Retinal pigment epithelial cell (primary cell): ENCODE results near the gene ZNF770.

ENCODE experiments used
- DNase-seq: peaks from one replicate; pipeline ENCODE4 v3.0.0-alpha.2; 2010; ENCODE audit warnings: low read depth
- H3K4me3 ChIP-seq: 2 replicates; pipeline ENCODE4 v1.5.1; 2011; ENCODE audit warnings: mild to moderate bottlenecking, low read length, control low read depth, moderate library complexity
- CTCF ChIP-seq: conservative IDR thresholded peaks from 2 replicates; pipeline ENCODE4 v1.5.1; 2011; ENCODE audit warnings: low read depth, low read length, control low read depth, inconsistent platforms

ZNF770 gene

GRCh38 chr15:34993877-34994276 lies 5.8 kb upstream of the ZNF770 start:
- TF ChIP-seq CTCF = no peak
- no peak for DNase-seq

DNA sequence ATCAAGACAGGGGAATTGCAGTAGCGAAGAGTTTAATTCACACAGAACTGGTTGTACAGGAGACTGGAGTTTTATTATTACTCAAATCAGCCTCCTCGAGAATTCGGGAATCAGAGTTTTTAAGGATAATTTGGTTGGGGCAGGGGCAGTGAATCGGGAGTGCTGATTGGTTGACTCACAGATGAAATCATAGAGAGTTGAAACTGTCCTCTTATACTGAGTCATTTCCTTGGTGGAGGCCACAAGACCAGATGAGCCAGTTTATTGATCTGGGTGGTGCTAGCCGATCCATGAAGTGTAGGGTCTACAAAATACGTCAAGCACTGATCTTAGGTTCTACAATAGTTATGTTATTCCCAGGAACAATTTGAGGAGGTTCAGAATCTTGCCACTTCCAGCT lies 5.3 kb upstream of the ZNF770 start:
- no peak for TF ChIP-seq CTCF
- DNase-seq = no peak
- no peak overlapping the region for H3K4me3 ChIP-seq

More at GRCh38 chr15:34993877-34994276, 5.8 kb upstream of the ZNF770 start:
- H3K4me3 ChIP-seq = no peak overlapping the region

GRCh38 chr15:34987609-34988026 lies 469 bp downstream of the ZNF770 start:
- H3K4me3 ChIP-seq = peak overlapping the region; percentile 97
- no peak for DNase-seq
- TF ChIP-seq CTCF = no peak

DNA sequence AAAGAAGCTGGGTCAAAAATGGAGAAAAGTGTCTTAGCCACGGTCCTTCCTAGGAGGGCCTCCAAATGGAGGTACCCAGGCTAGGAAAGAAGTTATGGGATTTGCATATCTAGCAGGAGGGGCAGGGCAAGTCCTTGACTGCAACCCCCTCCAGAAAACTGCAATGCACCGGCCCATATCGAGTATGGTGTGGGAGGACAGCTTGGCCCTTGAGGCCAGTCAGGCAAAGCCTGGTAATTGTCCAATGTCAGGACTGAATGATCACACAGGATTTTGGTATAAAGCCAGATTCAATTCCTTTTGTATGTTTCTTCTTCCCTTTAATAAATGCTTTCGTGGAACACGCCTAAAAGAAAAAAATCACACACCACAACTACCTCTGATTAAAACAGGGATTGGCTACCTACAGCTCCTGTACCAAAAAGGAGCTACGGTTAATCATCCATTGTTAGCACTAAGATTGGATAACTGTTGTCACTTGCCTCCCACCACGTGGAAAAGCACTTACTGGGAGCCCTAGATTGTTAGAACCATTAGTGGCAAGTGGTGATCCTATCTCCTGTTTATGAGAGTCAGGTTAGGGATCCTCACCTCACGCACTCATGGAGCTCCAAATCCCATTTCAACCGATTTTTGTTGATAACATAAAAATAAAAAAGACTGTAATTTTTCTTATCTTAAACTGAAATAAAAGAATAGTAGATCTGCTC lies 1.2 kb downstream of the ZNF770 start:
- H3K4me3 ChIP-seq = peak overlapping the region; percentile 97
- TF ChIP-seq CTCF = no peak
- no peak for DNase-seq

- no peak for TF ChIP-seq CTCF
These were observed 1.8 kb downstream of the ZNF770 start for GRCh38 chr15:34986326-34986725.

GRCh38 chr15:34984889-34985630 lies 3.0 kb downstream of the ZNF770 start:
- no peak for TF ChIP-seq CTCF
- no peak for DNase-seq
- H3K4me3 ChIP-seq = no peak overlapping the region

More at GRCh38 chr15:34986326-34986725, 1.8 kb downstream of the ZNF770 start:
- H3K4me3 ChIP-seq = peak overlapping the region; percentile 97
- DNase-seq = no peak

DNA sequence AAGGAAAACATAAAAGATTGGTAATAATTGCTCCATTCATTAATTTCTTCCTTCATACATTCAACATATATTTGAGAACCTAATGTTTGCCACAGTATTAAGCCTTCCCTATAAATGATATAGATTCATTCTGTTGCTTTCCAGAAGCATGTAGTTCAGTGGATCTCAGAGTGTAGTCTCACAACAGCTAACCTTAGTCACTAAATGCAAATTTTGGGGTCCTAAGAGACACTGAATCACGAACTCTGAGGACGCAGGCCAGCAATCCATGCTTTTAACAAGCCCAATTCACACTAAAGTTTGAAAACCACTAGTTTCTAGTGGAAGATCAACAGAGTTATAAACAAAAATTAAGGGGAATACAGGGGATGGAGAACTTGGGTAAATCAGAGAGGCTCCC lies 11.3 kb downstream of the ZNF770 start:
- TF ChIP-seq CTCF = no peak
- no peak for DNase-seq
- H3K4me3 ChIP-seq = no peak overlapping the region
